Measurements from ENCODE around the gene ILDR1. TPM values are rescaled to one million over a fixed set of nuclear protein-coding genes. Genes with fewer than 3 reads are reported as not detected.
A peak's percentile ranks its signal among the peaks of the same experiment; 100 is the strongest.

The ILDR1 gene
- total and polyA plus RNA-seq, 10 of the 15 experiments (the other 5 are each of a cell fraction or from before 2014, with no cell fraction given) = 1.3 to 12.0 (median 7.0) TPM

- intact Hi-C loops (cut with micrococcal nuclease; ENCODE audit: unreplicated experiment) (loop anchor here (5.0 kb wide), 1 partner anchor 35 kb away; no protein-coding TSS in a partner anchor), in situ Hi-C loops (cut with MboI) (no loop called here)
- ChIA-PET SMC1A (ENCODE audit: uncharacterized antibody, unreplicated experiment) (interaction anchor here (0.7 to 2.1 kb wide), 13 partner anchors 7 to 158 kb away, joined by 3 to 8 read pairs (median 4); partner anchors contain the start of gene CD86), POLR2A (interaction anchor here (0.8 to 1.5 kb wide), 6 partner anchors 10 to 43 kb away, joined by 3 to 6 read pairs (median 3); no protein-coding TSS in a partner anchor), CTCF (interaction anchor here (0.5 to 1.5 kb wide), 3 partner anchors 25 to 93 kb away, joined by 3 to 4 read pairs (median 4); no protein-coding TSS in a partner anchor), RAD21 (ENCODE audit: unreplicated experiment) (interaction anchor here (0.7 to 1.5 kb wide), 4 partner anchors 18 to 239 kb away, joined by 3 read pairs; partner anchors contain the start of gene CD86)
- ATAC-seq (no peak), FAIRE-seq (no peak), DNase-seq (ENCODE audit: low read depth, low spot score) (no peak)
- Histone ChIP-seq H3K79me2 (ENCODE audit: control insufficient read depth, insufficient read depth, low read length) (peaks cover 12% of the 10 kb centered on the region), H3K9me3 (replicated peaks; ENCODE audit: control insufficient read depth, insufficient read depth, low read length) (peaks cover 49% of the 10 kb centered on the region), H3K36me3 (ENCODE audit: control insufficient read depth in 2 of 2, insufficient read depth in 2 of 2, low read length in 1 of 2) (peaks cover 2 to 9% of the 10 kb centered on the region in 2 experiments), H3K4me3 (no peak overlapping the region), H2AFZ (ENCODE audit: control insufficient read depth, low read depth, low read length) (no peak overlapping the region), H3K4me2 (ENCODE audit: control insufficient read depth, insufficient read depth) (no peak overlapping the region), H3K9ac (ENCODE audit: control insufficient read depth, insufficient read depth, low read length) (no peak overlapping the region), H3K27me3 (replicated peaks in 1 of 2; ENCODE audit: control insufficient read depth in 2 of 2, insufficient read depth in 2 of 2, low read length in 1 of 2) (no peaks in the 10 kb centered on the region), H4K20me1 (ENCODE audit: control insufficient read depth, insufficient read depth) (no peaks in the 10 kb centered on the region), H3K4me1 (ENCODE audit: control insufficient read depth, insufficient read depth, low read length) (peaks cover 28% of the 10 kb centered on the region), H3K27ac (ENCODE audit: control insufficient read depth, insufficient read depth) (peak overlapping the region; percentile 24; the same call in 1 of the 2 replicates)
- 100% methylated on average over 1 of the region's 1 CpG for WGBS (ENCODE audit: insufficient coverage, insufficient replicate concordance, low lambda C conversion rate, missing lambda C conversion rate)
- BruUV-seq (replicated peaks) = no TSS peak
- TF ChIP-seq ASH2L (IDR thresholded peaks at IDR 0.05; ENCODE audit: borderline replicate concordance, low read depth) (no peak), PML (IDR thresholded peaks at IDR 0.05; ENCODE audit: low read length) (no peak), JUND (IDR thresholded peaks at IDR 0.05; ENCODE audit: low read depth, low read length) (no peak), RUNX3 (IDR thresholded peaks at IDR 0.05; ENCODE audit: low read length) (no peak), STAT1 (conservative IDR thresholded peaks at IDR 0.05) (no peak), HDAC2 (IDR thresholded peaks at IDR 0.05) (no peak)
Observed at GRCh38 chr3:122032531-122032930, 10.5 kb upstream of the ILDR1 start.

- Histone ChIP-seq H3K27ac (ENCODE audit: control insufficient read depth, insufficient read depth) (peak overlapping the region; percentile 89), H4K20me1 (ENCODE audit: control insufficient read depth, insufficient read depth) (no peaks in the 10 kb centered on the region), H3K4me2 (ENCODE audit: control insufficient read depth, insufficient read depth) (peak overlapping the region; percentile 82), H3K9ac (ENCODE audit: control insufficient read depth, insufficient read depth, low read length) (peak overlapping the region; percentile 60; the same call in 1 of the 2 replicates), H3K79me2 (ENCODE audit: control insufficient read depth, insufficient read depth, low read length) (peaks cover 12% of the 10 kb centered on the region), H3K9me3 (replicated peaks; ENCODE audit: control insufficient read depth, insufficient read depth, low read length) (peaks cover 38% of the 10 kb centered on the region), H3K4me1 (ENCODE audit: control insufficient read depth, insufficient read depth, low read length) (peaks cover 32% of the 10 kb centered on the region), H3K4me3 (peak overlapping the region; percentile 41), H2AFZ (ENCODE audit: control insufficient read depth, low read depth, low read length) (peak overlapping the region; percentile 56), H3K27me3 (replicated peaks in 1 of 2; ENCODE audit: control insufficient read depth in 2 of 2, insufficient read depth in 2 of 2, low read length in 1 of 2) (no peaks in the 10 kb centered on the region), H3K36me3 (ENCODE audit: control insufficient read depth in 2 of 2, insufficient read depth in 2 of 2, low read length in 1 of 2) (peaks cover 0 to 6% of the 10 kb centered on the region in 2 experiments; a peak in 3 of 4 replicates)
- RAD21 ChIA-PET (ENCODE audit: unreplicated experiment) = interaction anchor here (0.5 to 2.5 kb wide), 20 partner anchors 10 to 1811 kb away, joined by 3 to 31 read pairs (median 6); partner anchors contain the start of genes CD86 and ILDR1
- CTCF ChIA-PET = interaction anchor here (0.8 to 2.8 kb wide), 8 partner anchors 11 to 70 kb away, joined by 3 to 14 read pairs (median 6); no protein-coding TSS in a partner anchor
- 0% methylated on average over 1 of the region's 1 CpG for WGBS (ENCODE audit: insufficient coverage, insufficient replicate concordance, low lambda C conversion rate, missing lambda C conversion rate)
- POLR2A ChIA-PET = interaction anchor here (1.0 to 2.2 kb wide), 9 partner anchors 11 to 50 kb away, joined by 3 to 14 read pairs (median 4); partner anchors contain the start of gene ILDR1
- BruUV-seq (replicated peaks) = no TSS peak
- in situ Hi-C loops (cut with MboI) = no loop called here
- no peak for DNase-seq (ENCODE audit: low read depth, low spot score)
- peak; percentile 62 for ATAC-seq
- intact Hi-C loops (cut with micrococcal nuclease; ENCODE audit: unreplicated experiment) = loop anchor here (2.0 to 5.0 kb wide), 2 partner anchors 34 to 44 kb away; no protein-coding TSS in a partner anchor
- SMC1A ChIA-PET (ENCODE audit: uncharacterized antibody, unreplicated experiment) = interaction anchor here (0.8 to 3.0 kb wide), 22 partner anchors 9 to 544 kb away, joined by 3 to 30 read pairs (median 4); partner anchors contain the start of genes CD86 and ILDR1
- peak; percentile 35 for FAIRE-seq
- TF ChIP-seq HDGF (IDR thresholded peaks at IDR 0.05) (no peak), MXI1 (IDR thresholded peaks at IDR 0.05; ENCODE audit: low read depth, low read length) (no peak), PBX3 (IDR thresholded peaks at IDR 0.05; ENCODE audit: insufficient replicate concordance, low read depth, low read length) (no peak), IKZF2 (IDR thresholded peaks at IDR 0.05) (no peak), BCL3 (IDR thresholded peaks at IDR 0.05; ENCODE audit: borderline replicate concordance, insufficient read depth, low read depth, low read length, poor library complexity, severe bottlenecking) (no peak), ZNF274 (IDR thresholded peaks at IDR 0.05; ENCODE audit: insufficient read depth, insufficient read length) (no peak), TCF7 (IDR thresholded peaks at IDR 0.05; ENCODE audit: borderline replicate concordance) (0 out of 2 replicates have a peak, but pooled peaks have one; percentile 15), STAT1 (conservative IDR thresholded peaks at IDR 0.05) (0 out of 2 replicates have a peak, but pooled peaks have one; percentile 14)
Observed at GRCh38 chr3:122031123-122031468, 9.0 kb upstream of the ILDR1 start.
